HG02840 (cell line): Measurements from ENCODE around the gene TRAPPC5.

Source experiments
- ATAC-seq: cut with Tn5 transposase; IDR thresholded peaks from one replicate; pipeline ENCODE4 v1.9.1; 2021; ENCODE audit warnings: mild to moderate bottlenecking, moderate library complexity, moderate number of reproducible peaks; ENCODE audit not compliant: unreplicated experiment, low FRiP score

Gene TRAPPC5

GRCh38 chr19:7645656-7646425 is 34.8 kb upstream of the TRAPPC5 start:
- no peak for ATAC-seq

GRCh38 chr19:7646426-7646700 is 34.3 kb upstream of the TRAPPC5 start:
- no peak for ATAC-seq

GRCh38 chr19:7647156-7647555 is 33.5 kb upstream of the TRAPPC5 start:
- ATAC-seq: no peak

- ATAC-seq: no peak
Measured at GRCh38 chr19:7648265-7649014, 32.2 kb upstream of the TRAPPC5 start.

GRCh38 chr19:7650148-7650547 is 30.5 kb upstream of the TRAPPC5 start:
- ATAC-seq: no peak

- ATAC-seq: no peak
Measured at GRCh38 chr19:7652061-7652641, 28.5 kb upstream of the TRAPPC5 start.

GRCh38 chr19:7654401-7654800 is 26.2 kb upstream of the TRAPPC5 start:
- no peak for ATAC-seq

GRCh38 chr19:7655581-7655980 is 25.1 kb upstream of the TRAPPC5 start:
- ATAC-seq: no peak

GRCh38 chr19:7657131-7657751 is 23.4 kb upstream of the TRAPPC5 start:
- ATAC-seq: no peak

- no peak for ATAC-seq
Measured at GRCh38 chr19:7658219-7658686, 22.4 kb upstream of the TRAPPC5 start.

- no peak for ATAC-seq
Measured at GRCh38 chr19:7661744-7662538, 18.7 kb upstream of the TRAPPC5 start.

GRCh38 chr19:7662657-7663056 is 18.0 kb upstream of the TRAPPC5 start:
- ATAC-seq: no peak

GRCh38 chr19:7663706-7664105 is 16.9 kb upstream of the TRAPPC5 start:
- ATAC-seq: no peak

GRCh38 chr19:7665076-7665475 is 15.6 kb upstream of the TRAPPC5 start:
- no peak for ATAC-seq

- no peak for ATAC-seq
Measured at GRCh38 chr19:7668842-7669241, 11.8 kb upstream of the TRAPPC5 start, which contains the start of gene RETN. Gene RETN, plus strand, starts transcription at chr19:7669049. Its CDS starts 278 bp downstream, at chr19:7669327.

GRCh38 chr19:7669641-7670040 is 11.0 kb upstream of the TRAPPC5 start:
- no peak for ATAC-seq

- no peak for ATAC-seq
Measured at GRCh38 chr19:7670150-7670783, 10.4 kb upstream of the TRAPPC5 start.

- no peak for ATAC-seq
Measured at GRCh38 chr19:7670790-7671189, 9.8 kb upstream of the TRAPPC5 start.

- no peak for ATAC-seq
Measured at GRCh38 chr19:7672522-7672921, 8.1 kb upstream of the TRAPPC5 start.
